ENCODE data around the gene KIF2A.

Gene KIF2A

GRCh38 chr5:62309107-62309506, 3.1 kb downstream of the KIF2A start:
- POLR2A ChIA-PET (ENCODE audit: low non-redundant PET), result no interaction called here
- no peak for DNase-seq (ENCODE audit: low spot score)
- no peak for TF ChIP-seq CTCF (conservative IDR thresholded peaks at IDR 0.05; ENCODE audit: low read depth)
- H3K27ac ChIP-seq, result no peak overlapping the region
- CTCF ChIA-PET, result no interaction called here

GRCh38 chr5:62310426-62311143, 4.6 kb downstream of the KIF2A start:
- TF ChIP-seq CTCF (conservative IDR thresholded peaks at IDR 0.05; ENCODE audit: low read depth), result no peak
- no peak for DNase-seq (ENCODE audit: low spot score)

DNA sequence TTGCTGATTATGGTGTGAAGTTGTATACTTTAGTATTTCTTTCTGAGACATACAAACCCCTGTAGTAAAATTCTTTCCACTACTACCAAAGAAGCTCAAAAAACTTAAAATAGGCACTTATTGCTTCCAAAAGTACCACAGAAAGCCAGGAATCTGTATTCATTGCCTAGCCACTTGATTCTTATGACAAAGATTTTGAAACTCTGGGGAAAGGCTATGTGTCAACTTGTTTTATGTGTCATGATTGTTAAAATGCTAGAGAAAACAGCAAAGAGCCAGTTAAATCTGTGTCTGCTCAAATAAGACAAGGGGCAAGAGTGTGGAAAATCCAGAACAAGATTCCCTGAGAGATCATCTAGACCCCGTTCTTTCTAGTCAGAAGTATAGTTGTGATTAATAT, 6.0 kb downstream of the KIF2A start:
- no peak overlapping the region for H3K27ac ChIP-seq
- no peak for DNase-seq (ENCODE audit: low spot score)
- CTCF ChIA-PET, result no interaction called here
- TF ChIP-seq CTCF (conservative IDR thresholded peaks at IDR 0.05; ENCODE audit: low read depth), result no peak
- POLR2A ChIA-PET (ENCODE audit: low non-redundant PET), result no interaction called here

More at GRCh38 chr5:62310426-62311143, 4.6 kb downstream of the KIF2A start:
- ChIA-PET POLR2A (ENCODE audit: low non-redundant PET) (no interaction called here), CTCF (interaction anchor here (0.6 to 0.7 kb wide), 2 partner anchors 61 to 162 kb away, joined by 3 read pairs; no protein-coding TSS in a partner anchor)
- H3K27ac ChIP-seq, result no peak overlapping the region

DNA sequence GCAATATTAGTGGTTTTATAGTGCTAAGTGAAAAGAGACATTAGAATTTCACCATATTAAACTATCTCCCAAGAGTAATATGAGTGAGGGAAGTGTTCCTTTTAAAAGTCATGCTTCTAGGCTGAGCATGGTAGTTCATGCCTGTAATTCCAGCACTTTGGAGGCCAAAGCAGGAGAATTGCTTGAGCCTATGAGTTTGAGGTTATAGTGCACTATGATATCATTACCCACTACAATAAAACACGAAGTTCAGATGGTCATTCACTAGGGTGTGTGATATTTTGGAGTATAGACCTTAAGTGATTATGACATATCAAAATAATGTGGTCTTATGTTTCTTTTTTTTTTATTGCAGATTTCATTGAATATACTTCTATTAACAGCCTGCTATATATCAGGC, 6.7 kb downstream of the KIF2A start:
- no peak for TF ChIP-seq CTCF (conservative IDR thresholded peaks at IDR 0.05; ENCODE audit: low read depth)
- POLR2A ChIA-PET (ENCODE audit: low non-redundant PET), result no interaction called here
- DNase-seq (ENCODE audit: low spot score), result no peak
- no peak overlapping the region for H3K27ac ChIP-seq
- CTCF ChIA-PET, result no interaction called here

DNA sequence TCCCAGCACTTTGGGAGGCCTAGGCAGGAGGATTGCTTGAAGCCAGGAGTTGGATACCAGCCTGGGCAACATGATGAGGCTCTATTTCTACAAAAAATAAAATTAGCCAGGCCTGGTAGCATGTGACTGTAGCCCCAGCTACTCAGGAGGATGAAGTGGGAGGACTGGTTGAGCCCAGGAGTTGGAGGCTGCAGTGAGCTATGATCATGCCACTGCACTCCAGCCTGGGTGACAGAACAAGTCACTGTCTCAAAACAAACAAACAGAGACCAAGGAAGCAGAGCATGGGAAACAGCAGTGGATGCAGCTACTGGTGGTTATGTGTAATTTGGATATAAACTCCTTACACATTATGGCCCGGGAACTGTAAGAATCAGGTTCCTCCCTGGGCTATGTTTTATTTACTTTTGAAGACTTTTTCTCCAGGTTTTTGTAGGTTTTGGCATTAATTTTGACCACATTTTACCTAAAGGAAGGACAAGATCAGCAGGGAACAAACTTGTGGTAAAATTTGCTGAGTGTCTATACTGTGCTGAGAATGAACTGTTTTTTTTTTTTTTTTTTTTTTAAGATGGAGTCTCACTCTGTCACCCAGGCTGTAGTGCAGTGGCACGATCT, 8.3 kb downstream of the KIF2A start:
- ChIA-PET POLR2A (ENCODE audit: low non-redundant PET) (no interaction called here), CTCF (interaction anchor here (0.5 kb wide), 1 partner anchor 109 kb away, joined by 3 read pairs; no protein-coding TSS in a partner anchor)
- TF ChIP-seq CTCF (conservative IDR thresholded peaks at IDR 0.05; ENCODE audit: low read depth), result no peak
- no peak overlapping the region for H3K27ac ChIP-seq
- DNase-seq (ENCODE audit: low spot score), result no peak

- CTCF ChIA-PET, result no interaction called here
- H3K27ac ChIP-seq, result no peak overlapping the region
- no peak for TF ChIP-seq CTCF (conservative IDR thresholded peaks at IDR 0.05; ENCODE audit: low read depth)
- DNase-seq (ENCODE audit: low spot score), result no peak
- POLR2A ChIA-PET (ENCODE audit: low non-redundant PET), result no interaction called here
Observed at GRCh38 chr5:62315376-62316175, 9.6 kb downstream of the KIF2A start.
